HEK293 (cell line): Measurements from ENCODE around the gene PGP.

Experiments used
- CTCF ChIA-PET: fragments of 350-600 bp; formaldehyde crosslinking; extraction: SDS; loops from one replicate; lab custom pipeline; 2021; ENCODE audit warnings: antibody characterized with exemption; lab: Yijun Ruan, JAX
- POLR2A ChIA-PET: fragments of 300-600 bp; formaldehyde crosslinking; extraction: SDS; loops from one replicate; lab custom pipeline; 2020; ENCODE audit warnings: antibody characterized with exemption, inconsistent platforms; lab: Yijun Ruan, JAX
- H3K27ac ChIP-seq: fragments of 200-500 bp; sonication (Bioruptor generic); 2 replicates; pipeline ENCODE4 v1.5.1; 2014; ENCODE audit warnings: low read depth, low read length, control low read depth, inconsistent platforms; ENCODE audit errors: extremely low read depth
- H3K36me3 ChIP-seq, 2 experiments: fragments of 200-500 bp in 1 of 2; sonication (Bioruptor generic) in 1 of 2; 1 replicate in 1 of 2; 2 replicates in 1 of 2; pipeline ENCODE4 v1.5.1; 2014 to 2017; ENCODE audit warnings: inconsistent platforms in 2 of 2, low read length in 2 of 2; ENCODE audit not compliant: control insufficient read depth in 2 of 2, insufficient read depth in 1 of 2
- H3K4me1 ChIP-seq: fragments of 200-500 bp; sonication (Bioruptor generic); 2 replicates; pipeline ENCODE4 v1.5.1; 2014; ENCODE audit warnings: mild to moderate bottlenecking, low read length, inconsistent platforms; ENCODE audit not compliant: control insufficient read depth, insufficient read depth
- H3K4me3 ChIP-seq: 2 replicates; pipeline ENCODE4 v1.5.1; 2011; ENCODE audit warnings: low read depth, mild to moderate bottlenecking, control low read depth, low read length, moderate library complexity
- H3K9me3 ChIP-seq: fragments of 200-500 bp; sonication (Bioruptor generic); 2 replicates; pipeline ENCODE4 v1.5.1; 2014; ENCODE audit warnings: low read depth, low read length, inconsistent platforms; ENCODE audit not compliant: control insufficient read depth, insufficient read depth
- ZBTB48 ChIP-seq: fragments of 450-650 bp; formaldehyde crosslinking; IDR thresholded peaks from 2 replicates; pipeline ENCODE4 v1.5.1; 2016; ENCODE audit warnings: missing biosample characterization, missing genetic modification characterization
- ZNF341 ChIP-seq: fragments of 450-650 bp; formaldehyde crosslinking; IDR thresholded peaks from 2 replicates; pipeline ENCODE4; 2016; ENCODE audit warnings: low read depth, missing biosample characterization, missing genetic modification characterization
- ZNF354C ChIP-seq: fragments of 450-650 bp; formaldehyde crosslinking; IDR thresholded peaks from 2 replicates; pipeline ENCODE4 v1.5.1; 2016; ENCODE audit warnings: missing biosample characterization, missing genetic modification characterization, low read depth, borderline replicate concordance
- ZNF707 ChIP-seq: fragments of 450-650 bp; formaldehyde crosslinking; IDR thresholded peaks from 2 replicates; pipeline ENCODE4 v1.5.1; 2016; ENCODE audit warnings: missing biosample characterization, missing genetic modification characterization

The PGP gene

DNA sequence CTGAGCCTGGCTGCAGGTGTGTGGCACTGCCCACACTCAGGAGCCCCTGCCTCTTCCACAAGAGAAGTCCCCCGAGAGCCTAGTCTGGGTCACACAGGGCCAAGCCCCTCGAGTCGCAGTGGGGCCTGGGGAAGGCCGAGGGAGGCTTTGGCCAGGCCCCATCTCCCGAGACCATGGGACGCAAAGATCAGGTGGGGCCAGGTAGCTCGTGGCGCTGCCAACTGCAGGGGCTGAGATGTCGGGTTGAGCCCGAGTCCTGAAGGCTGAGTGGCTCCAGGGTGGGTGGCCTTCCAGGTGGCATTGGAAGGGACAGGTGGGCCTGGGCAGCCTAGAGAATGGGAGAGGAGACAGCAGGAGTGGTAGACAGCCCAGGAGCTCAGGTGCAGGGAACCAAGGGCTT is 52.7 kb downstream of the PGP start:
- H3K27ac ChIP-seq = no peak overlapping the region
- H3K36me3 ChIP-seq = peaks cover 0 to 19% of the 10 kb centered on the region in 2 experiments; a peak in 2 of 3 replicates
- H3K9me3 ChIP-seq = no peaks in the 10 kb centered on the region
- H3K4me1 ChIP-seq = no peaks in the 10 kb centered on the region
- TF ChIP-seq ZNF707 (tag by site-specific recombination) = no peak
- no peak for TF ChIP-seq ZNF354C (tag by site-specific recombination)
- TF ChIP-seq ZBTB48 (tag by site-specific recombination) = no peak
- no peak for TF ChIP-seq ZNF341 (tag by site-specific recombination)
- POLR2A ChIA-PET = interaction anchor here (1.2 kb wide), 1 partner anchor 11 kb away, joined by 3 read pairs; no protein-coding TSS in a partner anchor
- CTCF ChIA-PET = interaction anchor here (0.7 to 1.9 kb wide), 2 partner anchors 8 to 10 kb away, joined by 3 to 7 read pairs; no protein-coding TSS in a partner anchor
- H3K4me3 ChIP-seq = no peak overlapping the region
